Measurements from ENCODE around the gene ASMT. TPM values are rescaled to one million over a fixed set of nuclear protein-coding genes. Genes with fewer than 3 reads are reported as not detected.
"Not testable (repeated sequence)": the region's sequence is repeated elsewhere in the genome, so short reads cannot be mapped to it uniquely, and the experiment has no call there.

Gene ASMT
- total RNA-seq, 4 donors from 2014 or later: 0.56 TPM; not detected in 3

- ATAC-seq (ENCODE audit: low FRiP score) (no peak), DNase-seq (ENCODE audit: low spot score) (no peak)
- no peak for TF ChIP-seq CTCF (IDR thresholded peaks at IDR 0.05)
These were observed 8.8 kb downstream of the ASMT start for GRCh38 chrX:1623691-1624090.

- not testable (repeated sequence) for DNase-seq (ENCODE audit: low spot score); ATAC-seq (ENCODE audit: low FRiP score)
These were observed 9.4 kb downstream of the ASMT start for GRCh38 chrX:1624158-1624860.

GRCh38 chrX:1624861-1625215 is 10.0 kb downstream of the ASMT start:
- not testable (repeated sequence) for DNase-seq (ENCODE audit: low spot score); ATAC-seq (ENCODE audit: low FRiP score)

- DNase-seq (ENCODE audit: low spot score): no peak
- no peak for TF ChIP-seq CTCF (IDR thresholded peaks at IDR 0.05)
- ATAC-seq (ENCODE audit: low FRiP score): no peak
These were observed 14.4 kb downstream of the ASMT start for GRCh38 chrX:1629244-1629643.

- no peak for DNase-seq (ENCODE audit: low spot score)
- ATAC-seq (ENCODE audit: low FRiP score): no peak
- no peak for TF ChIP-seq CTCF (IDR thresholded peaks at IDR 0.05)
These were observed 31.1 kb downstream of the ASMT start for GRCh38 chrX:1646009-1646408.

- no peak for ATAC-seq (ENCODE audit: low FRiP score)
- TF ChIP-seq CTCF (IDR thresholded peaks at IDR 0.05): no peak
- DNase-seq (ENCODE audit: low spot score): no peak
These were observed 34.8 kb downstream of the ASMT start for GRCh38 chrX:1649621-1650020.

- ATAC-seq (ENCODE audit: low FRiP score); DNase-seq (ENCODE audit: low spot score): not testable (repeated sequence)
- peak in 1 of 3 donors; percentile 77 for TF ChIP-seq CTCF (IDR thresholded peaks at IDR 0.05)
These were observed 37.4 kb downstream of the ASMT start for GRCh38 chrX:1652011-1652811.

- no peak for DNase-seq (ENCODE audit: low spot score)
These were observed 41.5 kb downstream of the ASMT start for GRCh38 chrX:1656379-1656778.

More at GRCh38 chrX:1656379-1656778, 41.5 kb downstream of the ASMT start:
- no peak for TF ChIP-seq CTCF (IDR thresholded peaks at IDR 0.05)
- no peak for ATAC-seq (ENCODE audit: low FRiP score)
